Measurements from ENCODE around the gene CAMTA1.

DNA sequence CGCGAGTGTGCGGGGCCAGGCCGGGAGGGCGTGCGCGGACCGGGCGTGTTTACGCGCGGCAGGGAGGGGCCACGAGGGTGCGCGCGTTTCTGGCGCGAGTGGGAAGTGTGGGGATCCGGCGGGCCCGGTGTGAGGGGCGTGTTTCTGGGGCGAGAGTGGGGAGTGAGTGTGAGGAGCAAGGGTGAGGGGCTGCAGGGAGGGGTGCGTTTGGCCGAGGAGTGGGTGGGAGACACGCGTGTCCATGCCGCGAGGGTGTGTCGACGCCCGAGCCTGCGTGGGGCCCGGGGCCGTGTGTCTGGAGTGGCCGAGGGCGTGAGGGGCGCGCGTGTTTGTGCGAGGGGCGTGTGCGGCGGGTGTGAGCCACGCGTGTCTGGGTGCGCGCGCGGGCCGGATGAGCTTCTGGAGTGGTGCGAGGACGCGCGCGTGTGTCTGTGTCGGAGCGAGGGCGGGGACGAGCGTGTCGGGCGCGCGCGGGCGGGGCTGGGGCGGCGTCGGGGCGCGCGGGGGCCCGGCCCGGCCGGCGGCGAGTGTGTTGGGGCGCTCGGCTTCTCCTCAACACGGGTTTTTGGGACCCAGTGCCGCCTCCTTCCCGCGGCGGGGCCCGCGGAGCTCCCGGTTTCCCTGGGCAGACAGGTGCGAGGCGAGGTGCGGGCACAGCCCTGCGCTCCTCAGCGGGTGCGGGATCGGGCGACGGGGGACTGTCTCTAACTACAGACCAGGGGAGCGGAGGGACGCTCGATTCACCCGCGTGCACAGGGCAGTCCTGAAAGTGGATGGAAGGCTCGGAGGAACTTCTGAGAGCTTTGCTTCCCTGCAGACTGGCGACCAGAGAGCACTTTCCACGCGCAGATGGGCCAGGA, 920.0 kb downstream of the CAMTA1 start:
- TF ChIP-seq, protein P1, sequence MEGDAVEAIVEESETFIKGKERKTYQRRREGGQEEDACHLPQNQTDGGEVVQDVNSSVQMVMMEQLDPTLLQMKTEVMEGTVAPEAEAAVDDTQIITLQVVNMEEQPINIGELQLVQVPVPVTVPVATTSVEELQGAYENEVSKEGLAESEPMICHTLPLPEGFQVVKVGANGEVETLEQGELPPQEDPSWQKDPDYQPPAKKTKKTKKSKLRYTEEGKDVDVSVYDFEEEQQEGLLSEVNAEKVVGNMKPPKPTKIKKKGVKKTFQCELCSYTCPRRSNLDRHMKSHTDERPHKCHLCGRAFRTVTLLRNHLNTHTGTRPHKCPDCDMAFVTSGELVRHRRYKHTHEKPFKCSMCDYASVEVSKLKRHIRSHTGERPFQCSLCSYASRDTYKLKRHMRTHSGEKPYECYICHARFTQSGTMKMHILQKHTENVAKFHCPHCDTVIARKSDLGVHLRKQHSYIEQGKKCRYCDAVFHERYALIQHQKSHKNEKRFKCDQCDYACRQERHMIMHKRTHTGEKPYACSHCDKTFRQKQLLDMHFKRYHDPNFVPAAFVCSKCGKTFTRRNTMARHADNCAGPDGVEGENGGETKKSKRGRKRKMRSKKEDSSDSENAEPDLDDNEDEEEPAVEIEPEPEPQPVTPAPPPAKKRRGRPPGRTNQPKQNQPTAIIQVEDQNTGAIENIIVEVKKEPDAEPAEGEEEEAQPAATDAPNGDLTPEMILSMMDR (IDR thresholded peaks at IDR 0.05): no peak
- TF ChIP-seq POLR2AphosphoS5 (IDR thresholded peaks at IDR 0.05; ENCODE audit: low read depth, low read length) (no peak), REST (IDR thresholded peaks at IDR 0.05; ENCODE audit: insufficient read depth in 1 of 2, low read depth in 2 of 2, low read length in 1 of 2) (no peak), TCF7L2 (IDR thresholded peaks at IDR 0.05; ENCODE audit: low read depth, low read length) (no peak), SIN3A (IDR thresholded peaks at IDR 0.05; ENCODE audit: borderline replicate concordance, insufficient read depth, low read depth, low read length) (no peak)
